ENCODE results near the gene COL23A1. TPM values are rescaled to one million over a fixed set of nuclear protein-coding genes. Genes with fewer than 3 reads are reported as not detected.

The COL23A1 gene
- 0.37 TPM for polyA plus RNA-seq (2012; ENCODE audit: insufficient read depth, insufficient read length)

DNA sequence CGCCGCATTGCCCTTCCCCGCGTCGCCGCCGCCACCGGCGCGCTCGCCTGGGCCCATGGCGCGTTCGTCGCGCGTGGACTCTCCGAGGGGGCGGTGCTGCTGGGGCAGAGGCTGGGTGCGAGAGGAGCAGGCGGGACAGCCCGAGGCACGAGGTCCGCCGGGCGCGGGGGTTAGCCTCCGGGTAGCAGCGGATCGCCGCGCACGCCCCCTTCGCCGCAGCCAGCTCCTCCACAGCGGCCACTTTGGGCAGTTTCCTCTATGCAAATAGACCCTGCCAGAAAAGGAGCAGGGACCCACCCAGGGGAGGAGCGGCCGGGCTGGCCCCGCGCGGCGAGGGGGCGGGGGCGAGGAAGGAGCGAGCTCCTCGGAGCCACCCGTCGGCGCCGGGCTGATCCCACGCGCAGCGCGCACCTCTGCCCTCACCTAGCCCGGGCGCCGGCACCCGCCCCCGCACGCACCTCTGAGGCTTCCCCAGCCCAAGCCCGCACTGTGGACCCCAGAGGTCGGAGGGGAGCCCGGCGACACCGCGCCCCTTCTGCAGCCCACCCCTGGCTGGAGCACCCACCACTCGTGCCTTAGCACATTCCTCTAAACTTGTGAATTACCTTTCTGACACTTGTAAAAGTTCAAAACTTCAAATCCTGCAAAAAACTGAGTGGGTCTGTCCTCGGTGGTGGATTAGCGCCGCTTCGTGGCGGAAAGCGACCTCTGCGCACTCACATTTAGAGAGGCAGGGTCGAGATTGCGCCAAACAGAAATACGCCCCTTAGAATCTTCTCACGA is at the start of gene COL23A1:
TSS of gene COL23A1 (minus strand) at position 253 of the 783 bp plus-strand sequence.
- no peak for DNase-seq (ENCODE audit: low read depth, low spot score)
- no peak within 1 kb of the TSS for H3K4me3 ChIP-seq (ENCODE audit: low read length)

- H3K4me3 ChIP-seq (ENCODE audit: low read length): no peak overlapping the region
- DNase-seq (ENCODE audit: low read depth, low spot score): no peak
Measured at GRCh38 chr5:178637356-178638074, 47.3 kb upstream of the COL23A1 start.

- no peak overlapping the region for H3K4me3 ChIP-seq (ENCODE audit: low read length)
- no peak for DNase-seq (ENCODE audit: low read depth, low spot score)
Measured at GRCh38 chr5:178632285-178632684, 42.1 kb upstream of the COL23A1 start.

DNA sequence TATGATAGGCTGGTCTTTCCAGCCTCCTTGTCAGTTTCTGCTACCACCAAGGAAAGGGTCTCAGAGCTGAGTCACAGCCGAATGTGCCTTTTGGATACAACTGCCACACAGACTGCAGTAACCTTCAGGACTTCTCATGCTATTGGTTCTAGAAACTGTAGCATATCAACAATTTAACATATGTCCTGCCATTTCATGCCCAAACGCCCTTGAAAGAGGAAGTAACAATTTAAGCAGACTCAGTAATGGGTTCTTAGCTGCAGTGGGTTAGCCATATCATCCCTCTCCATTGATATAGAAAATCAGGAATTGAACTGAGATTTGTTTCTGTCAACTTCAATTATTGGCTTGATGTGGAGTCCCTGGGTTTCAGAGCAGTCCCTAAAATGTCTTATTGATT is 40.8 kb upstream of the COL23A1 start:
- no peak for DNase-seq (ENCODE audit: low read depth, low spot score)
- no peak overlapping the region for H3K4me3 ChIP-seq (ENCODE audit: low read length)

DNA sequence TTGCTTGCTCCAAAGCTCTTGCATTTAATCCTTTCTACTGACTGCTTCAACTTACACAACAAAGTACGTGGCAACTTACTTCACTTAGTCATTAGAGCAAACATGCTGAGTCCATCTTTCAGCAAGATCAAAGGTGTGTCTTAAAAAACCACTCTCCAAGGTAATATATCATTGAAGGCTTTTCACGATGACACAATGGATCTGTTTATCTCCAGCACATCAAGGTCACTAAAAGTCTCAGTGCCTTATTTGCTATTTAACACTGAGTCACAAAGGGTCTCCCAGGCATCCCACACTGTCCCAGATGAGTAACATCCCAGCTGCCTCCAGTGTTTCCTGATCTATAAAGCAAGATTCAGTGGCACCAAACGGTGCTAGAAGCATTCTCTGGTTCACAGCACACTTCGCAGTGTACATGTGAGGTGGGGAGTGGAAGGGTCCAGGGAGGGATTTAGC is 40.3 kb upstream of the COL23A1 start:
- no peak overlapping the region for H3K4me3 ChIP-seq (ENCODE audit: low read length)
- no peak for DNase-seq (ENCODE audit: low read depth, low spot score)

DNA sequence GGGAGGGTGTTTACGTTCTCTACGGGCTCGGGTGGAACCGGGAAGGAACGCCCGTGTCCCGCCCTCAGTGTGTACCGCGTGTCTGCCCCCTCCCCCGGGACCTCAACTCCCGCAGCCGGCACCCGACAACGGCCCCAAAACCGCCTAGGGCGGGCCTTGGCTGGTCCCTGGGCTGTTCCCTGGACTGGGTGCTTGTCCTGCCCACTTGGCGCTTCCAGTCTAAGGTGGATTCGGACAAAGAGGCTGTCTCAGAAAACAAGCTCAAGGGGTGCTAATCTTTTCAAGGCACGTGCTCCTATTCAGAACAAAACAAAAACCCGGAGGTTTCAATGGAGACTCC is 37.0 kb upstream of the COL23A1 start:
- H3K4me3 ChIP-seq (ENCODE audit: low read length): peak overlapping the region; percentile 97
- DNase-seq (ENCODE audit: low read depth, low spot score): no peak

GRCh38 chr5:178626484-178627258 is 36.5 kb upstream of the COL23A1 start, which contains the start of gene CLK4:
Gene CLK4 (minus strand): TSS chr5:178627050. CDS start chr5:178623416, 3,634 bp downstream.
- DNase-seq (ENCODE audit: low read depth, low spot score): peak; percentile 93
- peak within 1 kb of the TSS; percentile 97 for H3K4me3 ChIP-seq (ENCODE audit: low read length)

GRCh38 chr5:178625679-178626483 is 35.7 kb upstream of the COL23A1 start:
- DNase-seq (ENCODE audit: low read depth, low spot score): peak; percentile 10
- peak overlapping the region; percentile 97 for H3K4me3 ChIP-seq (ENCODE audit: low read length)

GRCh38 chr5:178624631-178625546 is 34.7 kb upstream of the COL23A1 start:
- DNase-seq (ENCODE audit: low read depth, low spot score): no peak
- H3K4me3 ChIP-seq (ENCODE audit: low read length): peak overlapping the region; percentile 97

- DNase-seq (ENCODE audit: low read depth, low spot score): no peak
- no peak overlapping the region for H3K4me3 ChIP-seq (ENCODE audit: low read length)
Measured at GRCh38 chr5:178622679-178623247, 32.6 kb upstream of the COL23A1 start.

DNA sequence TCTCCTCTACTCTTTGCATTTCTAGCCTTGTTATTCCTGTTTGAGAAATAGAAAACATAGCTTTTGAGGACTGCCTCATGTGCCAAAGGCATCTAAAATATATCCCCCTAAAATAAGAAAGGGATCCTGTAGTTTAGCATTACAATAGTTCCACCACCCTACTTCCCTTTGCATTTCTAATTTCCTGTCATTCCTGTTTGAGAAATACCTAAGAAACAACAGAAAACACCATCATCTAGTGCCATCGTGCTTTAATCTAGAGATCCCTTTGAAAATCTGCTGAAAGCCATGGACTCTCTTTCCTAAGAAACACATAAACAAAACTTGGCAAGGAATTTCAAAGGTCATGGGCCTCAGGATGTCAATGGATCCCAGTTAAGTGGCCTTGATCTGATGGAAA is 29.2 kb upstream of the COL23A1 start:
- DNase-seq (ENCODE audit: low read depth, low spot score): no peak
- H3K4me3 ChIP-seq (ENCODE audit: low read length): no peak overlapping the region

DNA sequence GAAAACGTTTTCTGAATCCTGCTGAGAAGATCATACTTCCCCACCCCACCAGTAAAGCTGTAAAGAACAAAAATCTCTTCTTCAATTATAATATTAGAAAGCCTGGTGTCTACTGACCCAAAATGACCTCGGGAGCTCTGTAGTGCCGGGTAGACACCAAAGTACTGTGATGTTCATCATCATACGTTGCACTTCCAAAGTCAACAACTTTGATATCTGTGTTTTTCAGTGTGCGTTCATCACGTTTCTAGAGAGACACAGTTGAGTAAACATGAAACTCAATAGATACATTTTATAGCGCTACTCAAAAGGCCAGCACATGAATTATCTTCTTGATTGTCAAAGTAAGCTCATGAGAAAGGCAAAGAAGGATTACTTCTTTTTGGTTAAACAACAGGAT is 22.1 kb upstream of the COL23A1 start:
- DNase-seq (ENCODE audit: low read depth, low spot score): no peak
- H3K4me3 ChIP-seq (ENCODE audit: low read length): no peak overlapping the region

DNA sequence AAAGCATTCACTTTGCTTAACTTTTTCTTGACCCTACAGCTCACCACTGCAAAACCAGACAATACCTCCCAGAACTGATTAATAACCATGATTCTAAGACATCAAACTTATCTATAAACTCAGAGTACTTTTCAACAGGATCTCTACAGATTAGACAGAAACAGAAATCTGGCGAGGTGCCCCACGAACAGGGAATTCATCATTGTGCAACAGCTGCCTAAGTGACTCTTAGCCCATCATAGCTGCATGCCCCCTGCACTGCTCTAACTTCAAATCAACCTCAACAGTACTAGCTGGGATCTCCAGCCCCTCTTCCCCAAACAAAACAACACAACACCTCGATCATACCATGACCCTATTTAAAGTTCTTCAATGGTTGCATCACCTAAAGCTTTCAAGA is 16.1 kb upstream of the COL23A1 start:
- no peak overlapping the region for H3K4me3 ChIP-seq (ENCODE audit: low read length)
- DNase-seq (ENCODE audit: low read depth, low spot score): no peak

DNA sequence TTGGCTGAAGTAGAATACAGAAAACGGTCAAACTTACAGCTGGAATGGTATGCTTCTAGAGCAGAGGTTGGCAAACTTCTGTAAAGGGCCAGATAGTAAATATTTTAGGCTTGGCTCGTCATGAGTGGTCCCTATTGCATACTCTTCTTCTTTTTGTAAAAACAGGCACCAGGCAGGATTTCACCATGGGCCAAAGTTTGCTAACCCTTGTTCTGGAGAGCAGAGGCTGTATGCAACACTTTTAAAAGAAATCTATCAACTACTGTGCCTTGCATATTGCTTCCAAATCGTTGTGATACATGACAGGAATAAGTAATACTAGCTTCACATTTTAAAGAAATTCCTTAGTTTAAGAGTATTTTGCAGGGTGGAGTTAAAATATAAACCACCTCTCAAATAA is 15.6 kb upstream of the COL23A1 start:
- no peak overlapping the region for H3K4me3 ChIP-seq (ENCODE audit: low read length)
- DNase-seq (ENCODE audit: low read depth, low spot score): no peak

DNA sequence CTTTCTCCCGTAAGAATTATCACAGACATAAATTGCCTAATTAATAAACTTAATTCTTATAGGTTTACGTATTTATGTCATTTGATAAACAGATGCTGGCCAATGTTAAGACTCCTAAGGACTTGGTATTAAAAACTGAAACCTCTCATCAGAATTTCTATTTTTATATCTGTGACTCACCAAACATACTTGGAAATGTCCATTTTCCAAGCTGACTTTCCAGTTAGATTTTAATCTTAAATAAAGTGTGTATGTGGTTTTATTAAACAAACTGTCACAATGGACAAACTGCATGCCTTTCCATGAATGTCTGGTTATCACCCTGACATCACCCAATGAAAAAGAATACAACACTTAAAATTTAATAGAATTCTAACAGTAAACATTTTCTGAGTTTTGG is 12.6 kb upstream of the COL23A1 start:
- DNase-seq (ENCODE audit: low read depth, low spot score): no peak
- H3K4me3 ChIP-seq (ENCODE audit: low read length): no peak overlapping the region

- no peak for DNase-seq (ENCODE audit: low read depth, low spot score)
- no peak overlapping the region for H3K4me3 ChIP-seq (ENCODE audit: low read length)
Measured at GRCh38 chr5:178595750-178596149, 5.6 kb upstream of the COL23A1 start.

DNA sequence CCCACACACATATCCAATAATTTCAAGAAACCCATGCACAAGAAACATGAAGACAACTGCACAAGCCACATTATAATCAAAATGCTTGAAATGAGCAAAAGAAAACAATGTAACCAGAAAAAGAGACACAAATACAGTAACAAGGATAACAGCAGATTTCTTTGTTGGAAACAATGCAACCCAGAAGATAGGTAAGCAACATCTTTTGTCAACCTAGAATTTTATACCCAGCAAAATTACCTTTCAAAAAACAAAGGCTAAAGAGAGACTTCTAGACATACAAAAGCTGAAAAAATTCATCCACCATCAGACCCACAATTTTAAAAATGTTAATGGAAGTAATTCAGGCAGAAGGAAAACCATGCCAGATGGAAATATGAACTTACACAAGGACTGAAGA is 5.0 kb upstream of the COL23A1 start:
- H3K4me3 ChIP-seq (ENCODE audit: low read length): no peak overlapping the region
- no peak for DNase-seq (ENCODE audit: low read depth, low spot score)
